Purkinje cell (primary cell): Measurements from ENCODE around the gene CR1. TPM values are rescaled to one million over a fixed set of nuclear protein-coding genes. Genes with fewer than 3 reads are reported as not detected.

Experiments
- polyA plus RNA-seq: library from polyadenylated mRNA; unstranded; fragments of >200 nt; fragmentation: Nextera tagmentation; gene quantifications from 2 replicates; pipeline ENCODE4 v1.2.1, GENCODE V29; 2014

CR1 gene
- not detected in 2 replicates for polyA plus RNA-seq

GRCh38 chr1:207495801-207496792 is at the start of gene CR1:
Gene CR1 (plus strand): TSS chr1:207496157. CDS start chr1:207496268, 111 bp downstream.

GRCh38 chr1:207454046-207454964 is 41.7 kb upstream of the CR1 start, which contains the start of gene CR2:
Gene CR2 (plus strand): TSS chr1:207454328. CDS start chr1:207454419, 91 bp downstream.

DNA sequence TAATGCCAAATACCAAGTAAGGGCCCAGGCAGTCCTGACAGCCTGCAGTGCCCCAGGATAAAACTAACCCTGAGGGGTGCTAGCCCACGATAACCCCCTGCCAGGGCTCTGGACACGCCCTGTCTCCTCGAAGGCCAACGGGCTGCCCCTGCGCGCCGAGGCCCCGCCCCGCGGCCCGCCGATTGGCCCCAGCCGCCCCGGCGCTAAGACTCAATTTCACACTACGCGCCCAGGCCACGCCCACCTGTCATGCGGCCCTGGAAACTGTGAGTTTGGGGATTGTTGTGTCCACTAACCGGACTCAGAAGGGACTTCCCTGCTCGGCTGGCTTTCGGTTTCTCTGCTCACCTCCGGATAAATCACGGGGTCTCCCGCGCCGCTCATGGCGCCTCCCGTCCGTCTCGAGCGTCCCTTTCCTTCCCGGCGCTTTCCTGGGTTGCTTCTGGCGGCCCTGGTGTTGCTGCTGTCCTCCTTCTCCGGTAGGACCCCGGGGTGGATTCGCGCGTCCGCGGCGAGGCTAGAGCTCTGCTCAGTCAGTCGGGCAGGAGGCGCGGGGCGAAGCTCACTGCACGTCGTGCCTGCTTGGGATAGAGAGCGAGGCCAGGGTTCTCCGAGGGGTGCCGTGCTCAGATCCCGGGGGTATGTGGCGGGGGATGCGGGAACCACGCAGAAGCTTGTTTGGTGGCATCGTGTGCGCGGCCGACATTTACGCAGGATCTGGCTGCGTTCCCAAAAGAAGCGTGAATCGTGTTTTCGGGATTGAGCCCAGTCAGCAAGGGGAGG is 149.1 kb downstream of the CR1 start, which contains the start of gene CR1L:
Gene CR1L (plus strand): TSS at position 282 of the 783 bp plus-strand sequence. CDS start 101 bp downstream, at position 383.

Other genes with a start within 250 kb of the CR1 start
- 29.6 and 35.9 TPM in 2 replicates for gene CD55, start 174.5 kb upstream of the CR1 start, polyA plus RNA-seq
- not detected in 2 replicates for gene CR2, start 41.8 kb upstream of the CR1 start, polyA plus RNA-seq
- not detected in 2 replicates for gene CR1L, start 149.0 kb downstream of the CR1 start, polyA plus RNA-seq